H1 (cell line): ENCODE results near the gene WFDC8. TPM values are rescaled to one million over a fixed set of nuclear protein-coding genes. Genes with fewer than 3 reads are reported as not detected.

Source experiments
- CTCF ChIA-PET: fragments of 300-600 bp; sonication (Branson Sonifier 250); formaldehyde crosslinking; loops from one replicate; lab custom pipeline; 2021; ENCODE audit not compliant: partially characterized antibody; lab: Charles Lee
- POLR2A ChIA-PET: fragments of 300-600 bp; sonication (Branson Sonifier 250); formaldehyde crosslinking; loops from one replicate; lab custom pipeline; 2021; ENCODE audit warnings: inconsistent platforms; ENCODE audit not compliant: partially characterized antibody; lab: Charles Lee
- DNase-seq, 2 experiments: peaks; one replicate each; pipeline versions ENCODE4 v3.0.0 to v3.0.0-alpha.2; 2010 to 2022; ENCODE audit warnings: low spot score in 2 of 2, low read depth in 1 of 2, mixed read lengths in 1 of 2
- FAIRE-seq: peaks from 2 replicates; lab custom pipeline; 2011; peaks lifted over from hg19 to GRCh38; lab: Jason Lieb, UNC
- H2AFZ ChIP-seq: 2 replicates; pipeline ENCODE4 v1.8.1; 2012; ENCODE audit warnings: low read length, inconsistent platforms
- H2AK5ac ChIP-seq: 2 replicates; pipeline ENCODE4 v1.6.1; 2013; ENCODE audit warnings: low read depth, low read length
- H2BK120ac ChIP-seq: replicated peaks from 2 replicates; pipeline ENCODE3; 2013; ENCODE audit warnings: low read depth, low read length, inconsistent platforms
- H2BK12ac ChIP-seq: 2 replicates; pipeline ENCODE4 v1.6.1; 2013; ENCODE audit warnings: low read depth, low read length
- H2BK15ac ChIP-seq: 2 replicates; pipeline ENCODE4 v1.6.1; 2013; ENCODE audit warnings: low read length
- H2BK20ac ChIP-seq: 2 replicates; pipeline ENCODE4 v1.6.1; 2013; ENCODE audit warnings: low read length
- H2BK5ac ChIP-seq: 2 replicates; pipeline ENCODE4 v1.6.1; 2013; ENCODE audit warnings: low read depth, low read length
- H3K14ac ChIP-seq: 2 replicates; pipeline ENCODE4 v1.6.1; 2013; ENCODE audit warnings: inconsistent platforms; ENCODE audit not compliant: insufficient read length
- H3K18ac ChIP-seq: 2 replicates; pipeline ENCODE4 v1.6.1; 2013; ENCODE audit warnings: low read length; ENCODE audit errors: extremely low read depth
- H3K23ac ChIP-seq: 2 replicates; pipeline ENCODE4 v1.6.1; 2013; ENCODE audit warnings: inconsistent platforms; ENCODE audit not compliant: insufficient read length
- H3K23me2 ChIP-seq: 2 replicates; pipeline ENCODE4 v1.6.1; 2013; ENCODE audit warnings: low read depth, low read length
- H3K27ac ChIP-seq: 2 replicates; pipeline ENCODE4 v1.6.1; 2011; ENCODE audit warnings: low read depth, low read length, inconsistent platforms
- H3K27me3 ChIP-seq, 4 experiments: replicated peaks in 1 of 4; 1 replicate in 1 of 4; 2 replicates in 3 of 4; pipeline versions ENCODE4 v1.6.1 to v1.8.1; 2011 to 2013; ENCODE audit warnings: low read length in 3 of 4, mild to moderate bottlenecking in 3 of 4, inconsistent platforms in 2 of 4, mixed read lengths in 2 of 4, moderate library complexity in 1 of 4; ENCODE audit not compliant: control insufficient read depth in 3 of 4, insufficient read depth in 3 of 4; ENCODE audit errors: extremely low read depth in 1 of 4
- H3K36me3 ChIP-seq, 4 experiments: 2 replicates each; pipeline versions ENCODE4 v1.6.1 to v1.8.1; 2011 to 2013; ENCODE audit warnings: mild to moderate bottlenecking in 4 of 4, low read length in 3 of 4, moderate library complexity in 2 of 4, control low read depth in 1 of 4, inconsistent platforms in 1 of 4; ENCODE audit not compliant: insufficient read depth in 4 of 4, control insufficient read depth in 2 of 4
- H3K4ac ChIP-seq: replicated peaks from 2 replicates; pipeline ENCODE3; 2013; ENCODE audit warnings: low read length, low read depth, mixed read lengths, inconsistent platforms; ENCODE audit not compliant: insufficient read length
- H3K4me1 ChIP-seq, 4 experiments: replicated peaks in 1 of 4; 1 replicate in 1 of 4; 2 replicates in 3 of 4; pipeline versions ENCODE4 v1.6.1 to v1.8.1; 2011 to 2013; ENCODE audit warnings: low read length in 3 of 4, inconsistent platforms in 2 of 4, mixed read lengths in 1 of 4; ENCODE audit not compliant: insufficient read depth in 4 of 4, control insufficient read depth in 3 of 4
- H3K4me2 ChIP-seq, 2 experiments: 2 replicates each; pipeline versions ENCODE4 v1.6.1 to v1.8.1; 2011 to 2013; ENCODE audit warnings: low read depth in 2 of 2, low read length in 2 of 2, control low read depth in 1 of 2, inconsistent platforms in 1 of 2, mild to moderate bottlenecking in 1 of 2; ENCODE audit not compliant: insufficient read depth in 1 of 2
- H3K4me3 ChIP-seq, 4 experiments: fragments of 200-600, 300-600 bp in 1 of 4; sonication (generic), shearing (Covaris generic), sonication (Bioruptor Twin) in 1 of 4; 2 replicates each; pipeline versions ENCODE4 v1.5.1 to v1.8.1; 2011 to 2016; ENCODE audit warnings: low read length in 4 of 4, low read depth in 3 of 4, control low read depth in 2 of 4, inconsistent platforms in 2 of 4, mild to moderate bottlenecking in 2 of 4, mixed read lengths in 1 of 4, moderate library complexity in 1 of 4; ENCODE audit not compliant: insufficient read depth in 2 of 4; ENCODE audit errors: extremely low read depth in 1 of 4
- H3K56ac ChIP-seq: replicated peaks from 2 replicates; pipeline ENCODE3; 2013; ENCODE audit warnings: low read depth, mild to moderate bottlenecking, mixed read lengths, low read length, inconsistent platforms; ENCODE audit not compliant: insufficient read length
- H3K79me1 ChIP-seq: 2 replicates; pipeline ENCODE4 v1.6.1; 2013; ENCODE audit warnings: low read depth, low read length, control low read depth
- H3K79me2 ChIP-seq, 2 experiments: 2 replicates each; pipeline versions ENCODE4 v1.6.1 to v1.8.1; 2012 to 2013; ENCODE audit warnings: low read length in 2 of 2, mild to moderate bottlenecking in 2 of 2, inconsistent platforms in 1 of 2; ENCODE audit not compliant: insufficient read depth in 2 of 2, control insufficient read depth in 1 of 2
- H3K9ac ChIP-seq, 4 experiments: replicated peaks in 1 of 4; 1 replicate in 1 of 4; 2 replicates in 3 of 4; pipeline versions ENCODE4 v1.6.1 to v1.8.1; 2011 to 2013; ENCODE audit warnings: low read depth in 3 of 4, low read length in 3 of 4, control low read depth in 2 of 4, mild to moderate bottlenecking in 2 of 4, moderate library complexity in 2 of 4, inconsistent platforms in 1 of 4; ENCODE audit errors: extremely low read depth in 1 of 4
- H3K9me3 ChIP-seq, 2 experiments: 2 replicates each; pipeline versions ENCODE4 v1.6.1 to v1.8.1; 2012 to 2013; ENCODE audit warnings: mild to moderate bottlenecking in 2 of 2, moderate library complexity in 2 of 2, control low read depth in 1 of 2, inconsistent platforms in 1 of 2, low read depth in 1 of 2, low read length in 1 of 2, mixed read lengths in 1 of 2; ENCODE audit not compliant: insufficient read depth in 2 of 2
- H4K20me1 ChIP-seq, 2 experiments: replicated peaks in 1 of 2; 2 replicates each; pipeline versions ENCODE3 to v1.8.1; 2011 to 2013; ENCODE audit warnings: inconsistent platforms in 2 of 2, low read length in 2 of 2, mild to moderate bottlenecking in 1 of 2; ENCODE audit not compliant: insufficient read depth in 2 of 2, control insufficient read depth in 1 of 2
- H4K5ac ChIP-seq: 2 replicates; pipeline ENCODE4 v1.6.1; 2013; ENCODE audit warnings: low read length, low read depth, mixed read lengths, inconsistent platforms; ENCODE audit not compliant: insufficient read length
- H4K8ac ChIP-seq: 2 replicates; pipeline ENCODE4 v1.8.0; 2013; ENCODE audit warnings: mild to moderate bottlenecking, moderate library complexity, low read length, inconsistent platforms; ENCODE audit not compliant: insufficient read depth; ENCODE audit errors: extremely low read depth
- H4K91ac ChIP-seq: replicated peaks from 2 replicates; pipeline ENCODE3; 2013; ENCODE audit warnings: low read length, mixed read lengths, inconsistent platforms; ENCODE audit not compliant: insufficient read length
- CHD1 ChIP-seq: IDR thresholded peaks from 2 replicates; pipeline ENCODE4 v1.6.1; 2012; ENCODE audit warnings: low read depth, low read length, improper control_type of control experiment
- CHD2 ChIP-seq: IDR thresholded peaks from 2 replicates; pipeline ENCODE4 v1.6.1; 2012; ENCODE audit warnings: low read length, improper control_type of control experiment
- EP300 ChIP-seq, 2 experiments: IDR thresholded peaks; 1 replicate in 1 of 2; 2 replicates in 1 of 2; pipeline ENCODE4 v1.6.1; 2011 to 2012; ENCODE audit warnings: low read depth in 2 of 2, low read length in 2 of 2, mild to moderate bottlenecking in 2 of 2, borderline replicate concordance in 1 of 2, inconsistent platforms in 1 of 2, moderate library complexity in 1 of 2
- GABPA ChIP-seq: IDR thresholded peaks from 2 replicates; pipeline ENCODE4 v1.6.1; 2011; ENCODE audit warnings: mild to moderate bottlenecking, low read length, moderate library complexity, borderline replicate concordance; ENCODE audit not compliant: insufficient read depth
- HDAC2 ChIP-seq, 2 experiments: fragments of 300-600 bp in 1 of 2; sonication (generic) in 1 of 2; IDR thresholded peaks; 2 replicates each; pipeline ENCODE4 v1.6.1; 2011 to 2012; ENCODE audit warnings: low read depth in 2 of 2, low read length in 2 of 2, mild to moderate bottlenecking in 2 of 2, moderate library complexity in 2 of 2, borderline replicate concordance in 1 of 2, inconsistent platforms in 1 of 2
- NANOG ChIP-seq: IDR thresholded peaks from 2 replicates; pipeline ENCODE4 v1.6.1; 2011; ENCODE audit warnings: low read length, low read depth, mild to moderate bottlenecking, inconsistent platforms; ENCODE audit not compliant: insufficient read depth, poor library complexity, severe bottlenecking
- SIRT6 ChIP-seq: IDR thresholded peaks from one replicate; pipeline ENCODE4 v1.7.1; 2012; ENCODE audit warnings: low read length, inconsistent platforms
- SUZ12 ChIP-seq: fragments of 200-600 bp; sonication (generic); IDR thresholded peaks from 2 replicates; pipeline ENCODE4 v1.6.1; 2012; ENCODE audit warnings: mild to moderate bottlenecking, inconsistent platforms, low read length, moderate library complexity, mixed read lengths
- TCF12 ChIP-seq: IDR thresholded peaks from 2 replicates; pipeline ENCODE4 v1.6.1; 2011; ENCODE audit warnings: low read depth, mild to moderate bottlenecking, low read length
- WGBS, 2 experiments: shearing (Covaris generic) in 1 of 2; methylation state at CpG; one replicate each; pipeline versions ENCODE4 v1.1.6 to v1.1.7; 2013 to 2015; ENCODE audit warnings: low lambda C conversion rate in 2 of 2, mixed read lengths in 2 of 2, inconsistent platforms in 1 of 2, low coverage in 1 of 2, missing lambda C conversion rate in 1 of 2; ENCODE audit not compliant: insufficient replicate concordance in 2 of 2, insufficient coverage in 1 of 2, insufficient read length in 1 of 2; ENCODE audit errors: extremely low coverage in 1 of 2, missing lambda C conversion rate in 1 of 2; 5-methylcytosine and 5-hydroxymethylcytosine counted together
- polyA plus RNA-seq, 7 experiments: library from polyadenylated mRNA; depleted of rRNA in 3 of 7; stranded (reverse) in 5 of 7; unstranded in 2 of 7; fragments of >200 nt in 5 of 7; fragments of 200-250 nt in 2 of 7; gene quantifications; 1 replicate in 5 of 7; 2 replicates in 1 of 7; 4 replicates in 1 of 7; pipeline versions ENCODE4 v1.2.1 to v1.2.3, GENCODE V29; 2011 to 2013; ENCODE audit warnings: missing spikeins in 2 of 7, mixed read lengths in 2 of 7
- total RNA-seq: library from RNA; stranded (reverse); fragmentation: NEBNext Ultra II Directional; extraction: Animal tissue kit (Norgen Biotek cat#: 25700); gene quantifications from 2 replicates; pipeline ENCODE4 v1.2.1, GENCODE V29; 2021
- TF ChIP-seq, protein P1 (sequence below): IDR thresholded peaks from 2 replicates; pipeline ENCODE4 v1.6.1; 2011; ENCODE audit warnings: low read length, improper control_type of control experiment
- TF ChIP-seq, protein P2 (sequence below): IDR thresholded peaks from 2 replicates; pipeline ENCODE4 v1.6.1; 2012; ENCODE audit warnings: inconsistent platforms
- TF ChIP-seq, protein P3 (sequence below): IDR thresholded peaks from 2 replicates; pipeline ENCODE4 v1.6.1; 2012; ENCODE audit warnings: inconsistent platforms

Gene WFDC8
- total and polyA plus RNA-seq, 2 of the 8 experiments (the other 6 are each of a cell fraction or from before 2014, with no cell fraction given): not detected

DNA sequence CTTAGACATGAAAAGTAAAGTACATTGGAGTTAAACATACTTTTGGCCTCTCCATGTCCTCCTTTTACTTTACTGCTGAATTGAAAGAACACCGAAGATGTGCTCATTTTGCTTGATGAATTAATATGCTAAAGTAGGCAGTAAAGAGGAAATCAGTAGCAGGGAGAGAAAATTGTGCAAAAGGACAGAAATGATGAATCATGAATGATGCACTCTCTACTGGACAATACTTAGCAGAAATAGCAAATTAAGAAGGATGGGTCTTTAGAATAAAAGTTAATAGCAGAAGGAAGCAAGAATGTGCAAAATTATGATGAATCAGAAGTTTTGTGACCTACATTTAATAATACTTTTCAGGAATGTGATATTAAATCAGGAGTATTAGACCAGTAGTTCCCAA is 55.3 kb downstream of the WFDC8 start:
- Histone ChIP-seq H3K79me2 (no peaks in the 10 kb centered on the region), H2AK5ac (no peak overlapping the region), H2BK120ac (no peak overlapping the region), H3K27me3 (no peaks in the 10 kb centered on the region), H3K23me2 (no peaks in the 10 kb centered on the region), H3K79me1 (no peaks in the 10 kb centered on the region), H2BK12ac (no peak overlapping the region), H3K4me2 (no peak overlapping the region), H3K4me1 (no peaks in the 10 kb centered on the region), H4K91ac (no peak overlapping the region), H4K5ac (no peak overlapping the region), H3K4ac (no peak overlapping the region), H4K20me1 (no peaks in the 10 kb centered on the region), H2BK20ac (no peak overlapping the region), H3K23ac (no peak overlapping the region), H4K8ac (no peak overlapping the region), H3K14ac (no peak overlapping the region), H3K4me3 (no peak overlapping the region), H2BK15ac (no peak overlapping the region), H3K27ac (no peak overlapping the region), H3K56ac (no peak overlapping the region), H3K36me3 (no peaks in the 10 kb centered on the region), H2BK5ac (no peak overlapping the region), H3K18ac (no peak overlapping the region), H2AFZ (no peak overlapping the region), H3K9me3 (no peaks in the 10 kb centered on the region), H3K9ac (no peak overlapping the region; a peak in 1 of 7 replicates)
- ChIA-PET CTCF (interaction anchor here (1.0 to 1.8 kb wide), 4 partner anchors 15 to 480 kb away, joined by 3 to 7 read pairs (median 4); no protein-coding TSS in a partner anchor), POLR2A (interaction anchor here (1.3 kb wide), 1 partner anchor 13 kb away, joined by 3 read pairs; no protein-coding TSS in a partner anchor)
- FAIRE-seq: no peak
- 80% methylated on average over 1 of the region's 1 CpG; no CpG with 5 or more reads in 1 of the 2 experiments for WGBS, 2 experiments
- DNase-seq: no peak
- no peak for TF ChIP-seq EP300 (IDR thresholded peaks at IDR 0.05; ENCODE audit: borderline replicate concordance in 1 of 2, low read depth in 2 of 2, low read length in 2 of 2)
- no peak for TF ChIP-seq SIRT6
- TF ChIP-seq TCF12: no peak
- no peak for TF ChIP-seq CHD2
- no peak for TF ChIP-seq HDAC2 (IDR thresholded peaks at IDR 0.05; ENCODE audit: borderline replicate concordance in 1 of 2, low read depth in 2 of 2, low read length in 2 of 2)
- TF ChIP-seq, protein P1, sequence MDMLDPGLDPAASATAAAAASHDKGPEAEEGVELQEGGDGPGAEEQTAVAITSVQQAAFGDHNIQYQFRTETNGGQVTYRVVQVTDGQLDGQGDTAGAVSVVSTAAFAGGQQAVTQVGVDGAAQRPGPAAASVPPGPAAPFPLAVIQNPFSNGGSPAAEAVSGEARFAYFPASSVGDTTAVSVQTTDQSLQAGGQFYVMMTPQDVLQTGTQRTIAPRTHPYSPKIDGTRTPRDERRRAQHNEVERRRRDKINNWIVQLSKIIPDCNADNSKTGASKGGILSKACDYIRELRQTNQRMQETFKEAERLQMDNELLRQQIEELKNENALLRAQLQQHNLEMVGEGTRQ: no peak
- TF ChIP-seq, protein P2, sequence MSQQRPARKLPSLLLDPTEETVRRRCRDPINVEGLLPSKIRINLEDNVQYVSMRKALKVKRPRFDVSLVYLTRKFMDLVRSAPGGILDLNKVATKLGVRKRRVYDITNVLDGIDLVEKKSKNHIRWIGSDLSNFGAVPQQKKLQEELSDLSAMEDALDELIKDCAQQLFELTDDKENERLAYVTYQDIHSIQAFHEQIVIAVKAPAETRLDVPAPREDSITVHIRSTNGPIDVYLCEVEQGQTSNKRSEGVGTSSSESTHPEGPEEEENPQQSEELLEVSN: no peak
- TF ChIP-seq SUZ12: no peak
- TF ChIP-seq, protein P3, sequence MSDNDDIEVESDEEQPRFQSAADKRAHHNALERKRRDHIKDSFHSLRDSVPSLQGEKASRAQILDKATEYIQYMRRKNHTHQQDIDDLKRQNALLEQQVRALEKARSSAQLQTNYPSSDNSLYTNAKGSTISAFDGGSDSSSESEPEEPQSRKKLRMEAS: no peak
- TF ChIP-seq CHD1: no peak
- TF ChIP-seq GABPA: no peak
- no peak for TF ChIP-seq NANOG
